Measurements from ENCODE around the gene FBXL4.
A peak's percentile ranks its signal among the peaks of the same experiment; 100 is the strongest.

The FBXL4 gene

DNA sequence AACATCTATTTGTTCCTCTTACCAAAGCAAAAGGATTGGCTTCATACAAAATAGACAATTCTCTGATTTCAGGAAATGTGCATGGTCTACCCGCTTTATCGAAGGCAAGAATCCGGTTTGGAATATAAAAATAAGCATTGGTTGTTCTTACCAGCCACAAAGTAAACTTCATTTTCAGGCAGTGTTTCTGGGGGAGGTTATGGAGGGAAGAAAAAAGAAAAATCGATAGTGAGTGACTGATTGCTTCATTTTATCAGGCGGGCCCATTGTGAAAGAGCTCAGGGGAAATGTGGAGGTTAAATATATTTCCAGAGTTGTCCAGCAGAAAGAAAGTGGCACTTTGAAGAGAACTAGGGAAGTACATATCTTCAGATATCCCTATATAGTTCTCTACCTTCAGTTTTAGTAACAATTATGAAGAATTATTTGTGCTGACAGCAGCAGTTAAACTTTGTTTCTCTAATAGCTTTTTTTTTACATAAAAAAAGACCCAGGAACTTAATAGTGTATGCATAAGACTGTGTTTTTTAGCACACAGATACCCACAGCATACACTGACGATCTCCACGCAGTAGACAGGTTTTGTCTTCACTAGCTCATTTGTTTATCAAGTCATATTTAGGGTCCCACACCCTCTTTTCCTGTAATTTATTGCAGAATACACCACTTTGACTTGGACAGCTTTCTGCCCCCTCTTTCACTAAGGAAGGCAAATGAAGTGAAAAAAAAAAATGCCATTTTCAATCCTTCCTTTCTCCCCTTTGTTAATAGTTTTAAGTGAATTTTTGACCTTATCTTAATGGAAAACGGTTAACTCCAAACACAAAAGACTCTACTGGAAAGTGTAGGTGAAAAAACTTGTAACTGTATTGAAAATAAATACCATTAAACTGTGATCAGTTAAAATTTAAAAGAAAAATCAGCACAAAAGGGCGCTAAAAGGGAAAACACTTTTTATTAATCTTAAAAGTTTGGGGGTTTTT, 110.5 kb downstream of the FBXL4 start:
- no peak for DNase-seq

DNA sequence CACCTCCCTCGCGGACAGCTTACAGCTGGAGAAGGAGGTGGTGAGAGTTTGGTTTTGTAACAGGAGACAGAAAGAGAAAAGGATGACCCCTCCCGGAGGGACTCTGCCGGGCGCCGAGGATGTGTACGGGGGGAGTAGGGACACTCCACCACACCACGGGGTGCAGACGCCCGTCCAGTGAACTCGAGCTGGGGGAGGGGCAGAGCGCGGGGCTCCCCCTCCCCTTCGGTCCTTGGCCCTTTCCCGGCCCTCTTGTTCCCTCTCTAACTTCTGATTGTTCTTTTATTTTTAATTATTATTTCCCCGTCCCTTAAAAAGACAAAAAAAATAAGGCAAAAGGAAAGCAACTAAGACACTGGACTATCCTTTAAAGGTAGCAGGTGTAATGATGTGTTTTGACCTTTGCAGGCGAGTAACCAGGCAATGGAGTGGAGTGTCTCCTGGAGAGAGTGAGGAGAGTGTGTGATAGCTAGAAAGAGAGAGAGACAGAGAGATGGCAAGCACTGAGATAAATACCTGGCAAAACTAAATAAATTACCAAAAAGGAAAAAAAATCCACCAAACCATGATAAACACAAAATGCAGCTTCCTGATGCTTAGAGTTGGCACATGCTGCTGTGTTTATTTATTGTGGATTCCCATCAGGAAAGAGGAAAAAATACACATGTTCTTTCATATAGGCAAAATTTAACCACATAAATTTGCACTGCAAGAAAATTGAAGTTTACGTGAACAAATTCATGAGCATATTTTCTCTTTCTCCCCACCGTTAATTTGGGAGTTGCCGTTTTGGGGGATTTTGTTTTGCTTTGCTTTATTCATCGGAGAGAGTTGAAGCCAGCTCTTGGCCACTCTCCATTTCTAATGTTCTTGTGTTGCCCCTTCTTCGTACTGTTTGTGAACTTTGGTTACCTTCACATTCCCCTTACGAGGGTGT, 111.5 kb downstream of the FBXL4 start:
- no peak for DNase-seq

DNA sequence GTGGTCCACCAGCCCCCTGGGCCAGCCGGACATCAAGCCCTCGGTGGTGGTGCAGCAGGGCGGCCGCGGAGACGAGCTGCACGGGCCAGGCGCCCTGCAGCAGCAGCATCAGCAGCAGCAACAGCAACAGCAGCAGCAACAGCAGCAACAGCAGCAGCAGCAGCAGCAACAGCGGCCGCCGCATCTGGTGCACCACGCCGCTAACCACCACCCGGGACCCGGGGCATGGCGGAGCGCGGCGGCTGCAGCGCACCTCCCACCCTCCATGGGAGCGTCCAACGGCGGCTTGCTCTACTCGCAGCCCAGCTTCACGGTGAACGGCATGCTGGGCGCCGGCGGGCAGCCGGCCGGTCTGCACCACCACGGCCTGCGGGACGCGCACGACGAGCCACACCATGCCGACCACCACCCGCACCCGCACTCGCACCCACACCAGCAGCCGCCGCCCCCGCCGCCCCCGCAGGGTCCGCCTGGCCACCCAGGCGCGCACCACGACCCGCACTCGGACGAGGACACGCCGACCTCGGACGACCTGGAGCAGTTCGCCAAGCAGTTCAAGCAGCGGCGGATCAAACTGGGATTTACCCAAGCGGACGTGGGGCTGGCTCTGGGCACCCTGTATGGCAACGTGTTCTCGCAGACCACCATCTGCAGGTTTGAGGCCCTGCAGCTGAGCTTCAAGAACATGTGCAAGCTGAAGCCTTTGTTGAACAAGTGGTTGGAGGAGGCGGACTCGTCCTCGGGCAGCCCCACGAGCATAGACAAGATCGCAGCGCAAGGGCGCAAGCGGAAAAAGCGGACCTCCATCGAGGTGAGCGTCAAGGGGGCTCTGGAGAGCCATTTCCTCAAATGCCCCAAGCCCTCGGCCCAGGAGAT, 112.4 kb downstream of the FBXL4 start:
- no peak for DNase-seq

DNA sequence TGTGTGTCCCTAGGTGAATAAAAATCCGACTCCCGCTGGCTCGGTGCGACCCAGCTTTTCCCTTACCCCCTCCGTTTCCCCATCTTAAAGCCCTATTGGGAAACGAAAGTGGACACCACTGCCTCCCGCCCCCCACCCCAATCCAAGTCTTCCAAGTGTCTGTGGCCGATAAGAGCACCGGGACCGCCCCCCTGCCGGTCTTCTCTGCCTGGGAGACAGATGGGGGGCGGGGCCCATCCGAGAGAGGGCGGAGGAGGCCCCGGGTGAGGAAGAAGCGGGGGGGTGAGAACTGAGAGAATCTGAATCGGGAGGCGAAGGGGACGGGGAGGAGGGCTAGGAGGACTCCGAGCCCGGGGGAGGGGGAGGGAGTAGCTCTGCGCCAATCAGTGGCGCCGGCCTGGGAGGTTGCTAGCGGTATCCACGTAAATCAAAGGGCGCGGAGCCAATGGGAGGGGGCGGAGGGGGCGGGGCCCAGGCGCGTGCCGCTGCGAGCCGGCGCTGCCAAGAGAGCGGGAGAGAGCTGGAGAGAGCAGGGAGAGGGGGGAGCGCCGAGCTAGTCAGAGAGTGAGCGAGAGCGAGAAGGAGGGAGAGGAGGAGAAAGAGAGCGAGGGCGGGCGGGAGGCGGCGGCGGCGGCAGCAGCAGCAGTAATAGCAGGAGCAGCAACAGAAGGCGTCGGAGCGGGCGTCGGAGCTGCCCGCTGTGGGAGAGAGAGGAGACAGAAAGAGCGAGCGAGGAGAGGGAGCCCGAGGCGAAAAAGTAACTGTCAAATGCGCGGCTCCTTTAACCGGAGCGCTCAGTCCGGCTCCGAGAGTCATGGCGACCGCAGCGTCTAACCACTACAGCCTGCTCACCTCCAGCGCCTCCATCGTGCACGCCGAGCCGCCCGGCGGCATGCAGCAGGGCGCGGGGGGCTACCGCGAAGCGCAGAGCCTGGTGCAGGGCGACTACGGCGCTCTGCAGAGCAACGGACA, 113.4 kb downstream of the FBXL4 start, which contains the start of gene POU3F2:
Gene POU3F2, plus strand, starts transcription at position 515 of the 972 bp plus-strand sequence. Its CDS starts 300 bp downstream, at position 815.
- DNase-seq = peak; percentile 97

DNA sequence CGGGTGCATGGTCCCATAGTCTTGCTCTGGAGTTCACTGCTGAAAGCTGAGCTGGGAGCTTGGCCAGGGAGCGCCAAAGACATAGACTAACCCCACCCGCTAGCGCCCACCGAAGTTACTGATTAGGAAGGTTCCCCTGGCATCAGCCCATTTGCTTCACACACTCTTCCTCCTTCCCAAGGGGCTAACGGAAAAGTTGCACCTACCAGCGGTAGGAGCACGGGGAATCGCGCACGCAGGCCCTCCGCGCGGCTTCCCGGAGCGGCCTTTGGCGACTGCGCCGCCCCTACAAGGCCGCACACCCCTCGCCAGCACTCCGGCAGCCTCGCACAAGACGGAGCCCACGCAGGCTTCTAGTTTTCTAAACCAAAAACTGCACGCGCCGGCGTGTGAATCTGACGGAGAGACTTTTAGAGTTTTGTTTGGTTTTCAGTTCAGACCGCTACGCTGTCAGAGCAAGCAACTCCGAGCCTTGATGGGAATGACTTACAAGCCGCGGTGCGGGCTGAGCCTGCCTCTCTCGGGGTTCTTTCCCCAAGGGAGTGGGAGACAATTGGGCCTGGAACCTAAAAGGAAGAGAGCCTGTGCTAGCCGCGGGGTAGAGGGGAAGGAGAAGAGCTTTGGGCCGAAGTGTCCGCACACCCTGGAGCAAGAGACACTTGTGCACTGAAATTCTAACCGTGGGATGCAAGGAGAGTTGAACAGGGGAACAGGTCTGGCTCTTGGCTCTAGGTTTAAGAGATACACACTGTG, 114.3 kb downstream of the FBXL4 start:
- no peak for DNase-seq

DNA sequence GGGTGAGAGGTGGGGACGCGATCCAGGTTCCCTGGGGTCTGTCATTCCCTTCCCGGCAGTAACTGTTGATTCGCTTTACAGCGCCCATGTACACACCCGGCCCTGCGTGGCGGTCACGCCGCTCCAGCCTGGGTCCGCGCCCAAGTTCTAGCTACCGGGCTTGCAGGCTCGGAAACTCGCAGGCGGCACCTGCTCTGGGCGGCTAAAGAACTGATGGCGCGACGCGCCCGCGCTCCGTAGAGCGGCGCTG, 114.8 kb downstream of the FBXL4 start:
- peak; percentile 29 for DNase-seq

DNA sequence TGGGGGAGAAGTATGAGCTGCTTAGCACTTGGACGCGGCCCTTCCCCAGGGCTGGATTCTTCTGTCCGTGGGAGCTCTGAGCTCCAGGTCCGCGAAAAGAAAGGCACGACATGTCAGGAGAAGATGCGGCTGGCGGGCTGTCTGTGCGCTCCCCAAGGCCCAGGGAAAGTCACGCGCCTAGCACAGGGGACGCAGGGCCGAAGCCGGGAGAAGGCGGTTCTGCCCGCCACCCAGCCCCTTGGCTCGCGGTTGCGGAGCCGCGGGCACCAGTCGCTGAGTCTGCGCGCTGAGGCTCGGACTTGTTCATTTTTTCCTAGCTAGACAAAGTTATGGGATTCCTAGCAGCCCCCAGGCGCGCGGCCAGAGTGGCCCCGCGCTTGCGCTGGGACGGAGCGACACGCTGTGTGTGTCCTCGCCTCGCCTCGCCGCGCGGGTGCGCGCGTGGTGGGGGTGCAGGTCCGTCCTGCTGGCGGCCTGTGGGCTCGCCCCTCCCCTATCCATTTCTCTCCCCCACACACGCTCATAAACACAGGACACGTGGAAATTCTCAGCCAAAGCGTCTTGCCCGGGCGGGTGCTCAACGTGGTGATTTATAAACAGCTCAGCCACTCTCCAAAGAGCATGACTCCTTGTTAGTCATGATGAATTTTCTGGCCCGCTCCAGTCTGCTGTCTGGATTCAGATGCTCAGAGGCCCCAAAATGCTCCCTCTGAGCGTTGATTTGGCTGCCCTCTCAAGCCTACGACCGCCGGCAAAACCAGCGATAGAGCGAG, 115.3 kb downstream of the FBXL4 start:
- no peak for DNase-seq

DNA sequence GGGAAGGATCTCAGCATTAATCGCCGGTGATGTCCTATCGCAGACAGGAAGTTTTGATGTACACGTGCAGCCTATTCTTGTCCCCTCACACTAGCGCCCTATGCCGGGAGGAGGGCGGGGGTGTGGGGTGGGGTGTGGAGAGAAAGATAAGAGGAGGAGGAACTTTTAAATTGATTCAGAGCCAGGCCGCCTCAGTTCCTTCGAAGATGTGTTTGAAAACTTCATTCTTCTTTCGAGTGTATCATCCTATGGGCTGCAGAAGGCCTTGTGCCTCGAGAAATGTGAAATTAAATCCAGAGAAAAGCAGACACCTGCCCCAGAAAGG, 115.8 kb downstream of the FBXL4 start:
- DNase-seq = no peak

DNA sequence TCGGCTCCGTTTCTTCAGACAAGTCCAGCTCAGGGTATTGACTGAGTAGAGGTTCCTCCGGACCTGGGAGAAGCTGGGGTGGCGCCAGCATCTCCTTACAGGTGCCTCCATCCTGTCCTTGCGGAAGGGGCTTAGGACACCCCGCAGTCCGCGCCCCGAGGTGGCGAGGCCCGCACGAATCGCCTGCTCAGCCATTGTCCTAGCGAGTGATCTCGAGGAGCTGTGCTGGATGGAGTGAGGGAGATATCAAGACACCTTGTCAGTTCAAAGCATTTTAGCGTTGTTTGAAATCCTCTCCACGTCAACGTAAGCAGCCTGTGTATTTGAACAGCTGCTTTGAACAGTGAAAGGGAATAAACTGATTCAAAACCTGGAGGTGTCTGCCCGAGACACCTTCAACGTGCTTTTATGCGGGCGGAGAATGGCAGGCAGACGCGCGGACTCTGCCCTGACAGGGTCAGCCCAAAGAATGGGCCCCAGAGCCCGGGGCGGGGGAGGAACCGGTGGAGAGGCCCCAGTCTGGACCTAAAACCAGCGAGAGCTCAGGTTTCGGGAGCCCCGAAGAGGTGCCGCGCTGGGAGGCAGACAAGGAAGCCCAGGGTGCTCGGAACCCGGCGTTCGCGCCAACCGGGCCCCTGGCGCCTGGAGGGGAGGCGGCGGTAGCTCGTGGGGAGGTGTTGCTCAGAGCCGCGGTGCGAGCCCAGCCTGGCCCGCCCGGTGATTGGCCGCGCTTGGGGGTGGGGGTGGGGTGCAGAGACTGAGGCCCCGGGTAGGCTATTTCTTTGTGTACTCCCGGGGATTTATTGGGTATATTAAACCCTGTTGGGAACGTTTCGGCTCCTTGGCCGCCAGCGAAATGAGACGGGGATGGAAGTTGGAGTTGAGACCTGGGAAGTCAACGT, 116.4 kb downstream of the FBXL4 start:
- DNase-seq = peak; percentile 54

DNA sequence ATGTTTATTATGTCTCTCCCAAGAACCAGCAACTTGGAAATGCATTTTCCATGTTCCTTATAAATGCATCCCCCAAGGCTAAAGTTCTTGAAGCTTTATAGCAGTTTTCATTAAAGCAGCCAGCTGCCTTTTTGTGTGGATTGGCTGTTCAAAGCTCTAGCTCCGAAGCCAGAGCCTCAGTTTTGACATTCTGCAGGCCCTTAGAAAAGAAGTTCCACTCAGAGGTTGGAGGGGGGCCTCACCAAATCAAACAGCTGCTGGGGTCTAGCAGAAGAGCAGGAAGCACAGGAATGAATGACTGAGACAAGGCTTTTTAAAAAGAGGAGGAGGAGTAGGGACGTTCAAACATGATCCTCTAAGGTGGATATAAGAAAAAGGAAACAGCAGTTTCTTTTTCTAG, 117.6 kb downstream of the FBXL4 start:
- no peak for DNase-seq

DNA sequence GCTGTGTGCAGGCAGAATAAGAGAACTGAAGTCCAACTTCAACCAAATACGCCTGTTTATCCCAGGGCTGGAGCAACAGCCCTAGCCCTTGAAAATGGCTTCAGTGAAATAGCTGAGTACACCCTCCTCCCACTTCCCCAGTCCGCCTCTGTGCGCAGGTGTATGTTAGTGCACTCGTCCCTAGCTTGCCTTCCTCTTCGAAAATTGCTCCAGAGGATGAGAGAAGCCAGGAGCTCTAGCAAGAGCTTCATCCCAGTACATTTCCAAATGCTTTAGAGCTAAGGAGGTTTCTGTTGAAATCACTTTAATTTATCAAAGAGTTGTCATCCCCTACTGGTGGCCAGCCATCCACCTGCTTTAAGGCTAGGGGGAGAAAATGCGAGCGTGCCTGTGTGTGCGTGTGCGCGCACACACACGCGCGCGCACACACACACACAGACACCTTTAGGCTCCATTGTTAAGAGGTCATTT, 118.8 kb downstream of the FBXL4 start:
- peak; percentile 80 for DNase-seq

DNA sequence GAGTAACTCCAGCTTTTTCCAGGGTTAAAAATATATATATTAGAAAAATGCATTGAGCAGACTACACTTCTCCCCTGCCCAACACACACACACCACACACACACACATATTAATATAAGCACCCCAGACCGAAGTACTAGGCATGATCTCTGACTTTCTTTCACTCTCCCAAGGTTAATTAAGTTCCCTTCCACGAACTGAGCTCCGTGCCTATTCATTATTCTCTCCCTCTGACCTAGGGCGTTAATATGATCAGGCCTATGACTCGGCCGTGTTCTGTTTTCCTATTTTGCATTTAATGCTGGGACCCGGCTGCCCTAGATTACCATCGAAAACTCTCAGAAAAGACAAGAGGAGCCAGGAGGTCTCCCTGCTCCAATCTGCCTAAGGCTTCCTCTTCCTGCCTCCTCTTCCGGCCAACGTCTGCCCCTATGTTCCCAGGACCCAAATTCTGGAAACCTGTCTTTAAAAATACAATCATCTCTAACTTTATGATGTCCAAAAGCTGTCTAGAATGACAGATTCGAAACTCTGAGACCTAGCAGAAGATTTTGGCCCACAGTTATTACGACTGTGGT, 119.4 kb downstream of the FBXL4 start:
- peak; percentile 28 for DNase-seq

DNA sequence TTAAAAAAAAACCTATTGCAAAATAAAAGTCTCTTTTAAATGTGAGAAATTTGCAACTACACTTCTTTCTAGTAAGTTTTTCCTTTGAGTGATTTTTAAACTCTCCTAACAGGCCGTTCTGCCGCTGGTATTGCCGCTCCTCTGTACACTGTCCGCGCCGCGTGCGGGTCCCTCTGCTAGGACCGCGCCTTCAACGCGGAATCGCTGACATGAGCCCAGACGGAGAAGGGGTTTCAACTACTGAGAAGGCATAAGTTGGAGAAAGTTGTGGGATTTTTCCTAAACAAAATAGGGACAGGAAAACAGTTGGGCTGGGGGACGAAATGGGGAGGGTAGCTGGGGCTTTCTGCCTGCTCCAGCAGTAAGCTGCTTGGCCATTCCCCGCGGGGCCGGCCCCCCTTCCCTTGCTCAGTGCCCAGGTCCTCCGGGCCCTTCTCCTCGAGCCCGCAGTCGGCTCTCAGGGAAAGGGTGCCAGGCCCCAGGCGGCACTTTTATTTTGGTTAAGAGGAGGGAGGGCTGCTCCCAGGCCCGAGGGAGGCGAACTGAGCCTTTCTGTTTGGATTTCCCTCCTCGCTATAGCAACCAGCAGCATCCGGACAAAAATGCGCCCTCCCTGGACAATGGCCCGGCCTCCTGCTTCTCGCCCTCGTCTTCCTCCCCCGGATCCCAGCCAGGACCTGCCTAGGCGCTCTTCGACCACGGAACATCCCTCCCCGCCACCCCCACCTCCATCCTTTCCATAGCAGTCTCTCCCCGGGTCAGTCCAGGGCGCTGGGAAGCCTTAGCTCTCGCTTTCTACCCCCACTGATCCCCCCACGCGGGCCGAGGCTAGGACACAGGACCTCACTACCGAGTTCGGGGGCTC, 120.2 kb downstream of the FBXL4 start:
- peak; percentile 37 for DNase-seq

DNA sequence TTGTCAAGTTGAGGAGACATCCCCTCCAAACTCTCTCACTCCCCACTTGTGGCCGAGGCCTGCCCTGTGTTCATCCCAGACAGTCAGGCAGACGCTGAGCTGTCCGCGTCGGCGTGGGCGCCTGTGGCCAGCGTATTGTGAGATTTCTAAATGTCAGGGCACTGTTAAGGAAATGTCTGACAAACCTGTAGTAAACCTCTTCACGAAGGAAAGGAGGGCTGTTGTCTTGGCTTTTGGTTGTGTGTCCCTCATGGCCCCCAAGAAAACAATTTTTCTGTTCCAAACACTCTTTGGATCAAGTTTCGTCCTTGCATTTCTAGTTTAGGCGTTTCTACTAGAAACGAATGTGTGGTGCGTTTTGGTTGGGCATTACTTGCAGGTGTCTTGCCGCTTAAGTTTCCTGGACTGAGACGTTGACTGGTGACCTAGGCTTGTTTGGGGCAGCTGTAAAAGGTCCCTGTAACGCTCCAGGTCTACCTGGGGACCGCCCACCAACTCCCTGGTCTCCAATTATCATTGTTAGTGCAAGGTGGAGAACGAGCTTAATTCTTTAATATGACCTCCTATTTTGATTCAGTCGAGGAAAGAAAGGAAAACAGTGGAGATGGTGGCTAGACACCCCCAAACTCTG, 122.0 kb downstream of the FBXL4 start:
- no peak for DNase-seq

DNA sequence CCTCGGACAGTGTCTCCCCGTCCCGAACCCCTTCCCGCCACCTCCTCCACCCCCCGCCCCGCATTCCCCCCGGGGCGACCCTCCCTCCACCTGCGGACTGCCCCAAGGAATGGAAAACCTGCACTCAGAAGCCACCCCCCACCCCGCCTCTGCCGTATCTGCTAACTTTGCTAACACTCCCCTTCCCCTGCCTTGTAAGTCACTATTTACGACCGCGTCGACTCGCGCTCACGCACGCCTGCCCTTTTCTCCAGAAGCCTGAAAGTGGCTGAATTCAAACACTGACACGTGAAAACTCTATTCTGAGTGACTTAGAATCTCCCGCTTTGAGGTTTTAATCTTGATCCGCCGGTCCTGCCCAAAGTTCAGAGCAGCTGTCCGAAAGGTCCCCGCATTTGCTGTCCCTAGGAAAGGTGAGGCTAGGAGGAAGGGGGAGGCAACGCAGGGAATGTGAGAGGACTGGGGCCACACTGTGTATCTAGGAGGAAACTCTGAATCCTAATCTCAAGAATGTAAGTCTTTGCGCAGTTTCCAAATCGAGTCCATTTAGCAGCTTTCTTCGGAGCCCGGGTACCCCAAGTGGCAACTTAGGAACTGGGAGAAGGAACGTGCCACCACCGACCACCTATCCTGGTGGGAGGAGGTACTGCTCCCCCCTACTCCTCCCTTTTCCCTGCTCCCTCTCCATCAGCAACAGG, 122.7 kb downstream of the FBXL4 start:
- DNase-seq = no peak
